ENCODE results near the gene CRYL1.

Gene CRYL1, protein sequence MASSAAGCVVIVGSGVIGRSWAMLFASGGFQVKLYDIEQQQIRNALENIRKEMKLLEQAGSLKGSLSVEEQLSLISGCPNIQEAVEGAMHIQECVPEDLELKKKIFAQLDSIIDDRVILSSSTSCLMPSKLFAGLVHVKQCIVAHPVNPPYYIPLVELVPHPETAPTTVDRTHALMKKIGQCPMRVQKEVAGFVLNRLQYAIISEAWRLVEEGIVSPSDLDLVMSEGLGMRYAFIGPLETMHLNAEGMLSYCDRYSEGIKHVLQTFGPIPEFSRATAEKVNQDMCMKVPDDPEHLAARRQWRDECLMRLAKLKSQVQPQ

DNA sequence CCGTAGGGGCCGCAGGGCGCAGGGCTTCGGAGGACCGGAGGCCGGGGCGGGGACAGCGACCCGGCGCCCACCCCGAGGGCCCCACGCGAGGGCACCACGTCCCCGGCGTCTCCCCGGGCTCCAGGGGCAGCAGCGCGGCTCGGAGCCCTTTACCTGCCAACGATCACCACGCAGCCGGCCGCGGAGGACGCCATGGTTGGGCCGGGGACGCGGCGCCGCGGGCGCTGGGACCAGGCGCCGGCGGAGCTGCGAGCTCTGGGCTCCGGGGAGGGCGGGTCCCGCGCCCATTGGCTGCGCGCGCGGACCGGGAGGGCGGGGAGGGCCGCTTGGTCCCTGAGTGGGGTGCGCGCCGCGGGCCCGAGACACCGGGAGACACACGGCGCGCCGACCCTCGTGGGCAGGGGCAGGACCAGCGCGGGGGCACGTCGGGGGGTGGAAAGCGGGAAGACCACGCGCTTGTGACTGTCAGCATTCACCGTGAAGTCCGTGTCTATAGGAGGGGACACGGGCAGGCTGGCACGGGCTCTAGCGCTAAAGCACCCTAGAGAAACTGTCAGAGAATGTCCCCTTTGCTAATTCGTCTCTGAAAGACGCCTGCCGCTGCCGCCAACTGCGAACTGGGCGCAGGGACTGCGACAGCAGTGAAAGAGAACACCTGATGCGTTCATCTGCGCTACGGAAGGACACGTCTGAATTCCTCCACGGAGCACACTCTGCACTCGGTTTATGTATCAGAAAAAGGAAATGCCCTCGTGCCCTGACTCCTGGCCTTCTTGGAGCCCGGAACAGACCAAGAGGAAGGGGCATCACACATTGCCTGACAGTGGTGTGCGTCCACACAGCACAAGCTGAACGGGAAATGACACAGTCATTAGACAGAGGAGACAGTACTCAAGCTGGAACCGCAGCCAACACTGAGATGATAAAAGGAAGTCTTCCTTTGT, at the start of gene CRYL1:
Gene CRYL1, minus strand, starts transcription at position 257 of the 944 bp plus-strand sequence. Its CDS starts 63 bp downstream, at position 194.
- ATAC-seq: peak; percentile 88 to 90

DNA sequence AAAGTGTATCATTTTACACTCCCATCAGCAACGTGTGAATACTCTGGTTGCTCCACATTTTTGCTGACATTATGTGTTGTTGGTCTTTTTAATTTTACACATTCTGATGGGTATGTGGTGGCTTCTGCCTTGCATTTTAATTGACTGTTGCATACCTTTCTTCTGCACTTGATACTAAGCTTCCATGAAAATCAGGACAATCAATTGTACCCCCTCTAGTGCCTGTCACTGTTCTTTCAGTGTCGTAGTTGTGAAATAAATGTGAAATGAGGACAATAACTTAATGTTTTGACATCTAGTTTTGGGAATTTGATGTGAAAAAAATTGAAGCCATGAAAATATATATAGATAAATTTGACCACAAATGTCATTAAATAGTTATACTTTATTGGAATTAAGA, 48.0 kb upstream of the CRYL1 start:
- no peak for ATAC-seq

DNA sequence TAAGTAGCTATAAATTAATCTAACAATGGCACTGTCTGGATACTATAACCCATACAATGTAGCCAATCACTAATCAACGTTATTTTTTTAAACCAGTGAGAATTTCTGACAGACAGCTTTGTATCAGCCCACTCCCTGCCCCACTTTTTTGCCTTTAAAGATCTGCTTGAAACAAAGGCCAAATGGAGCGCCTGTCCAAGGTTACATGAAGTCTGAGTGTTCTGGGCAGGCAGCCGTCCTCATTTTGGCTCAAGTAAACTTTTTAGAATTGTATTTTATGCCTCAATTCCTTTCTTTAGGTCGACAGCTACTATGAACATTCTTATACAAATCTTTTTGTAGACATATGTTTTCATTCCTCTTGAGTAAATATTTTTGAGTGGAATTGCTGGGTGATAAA, 47.5 kb upstream of the CRYL1 start:
- ATAC-seq: no peak

DNA sequence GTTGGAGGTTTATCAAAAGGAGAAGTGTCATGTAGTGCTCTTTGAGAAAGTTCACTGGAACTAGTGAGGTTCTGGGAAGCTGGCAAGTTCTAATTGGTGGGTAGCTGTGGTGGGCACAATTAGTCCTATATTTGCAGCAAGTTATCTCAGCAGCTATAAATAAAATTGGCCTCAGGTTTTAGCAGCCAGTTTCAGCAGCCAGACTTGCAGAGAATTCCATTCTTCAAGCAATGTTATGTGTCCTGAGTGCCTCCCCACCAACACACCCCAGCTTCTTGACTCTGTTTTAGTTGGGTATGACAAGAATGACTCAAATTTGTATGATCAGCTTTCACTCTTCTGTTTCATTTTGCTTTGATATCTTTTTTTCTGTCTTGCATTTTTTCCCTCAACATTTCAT, 46.0 kb upstream of the CRYL1 start:
- no peak for ATAC-seq

DNA sequence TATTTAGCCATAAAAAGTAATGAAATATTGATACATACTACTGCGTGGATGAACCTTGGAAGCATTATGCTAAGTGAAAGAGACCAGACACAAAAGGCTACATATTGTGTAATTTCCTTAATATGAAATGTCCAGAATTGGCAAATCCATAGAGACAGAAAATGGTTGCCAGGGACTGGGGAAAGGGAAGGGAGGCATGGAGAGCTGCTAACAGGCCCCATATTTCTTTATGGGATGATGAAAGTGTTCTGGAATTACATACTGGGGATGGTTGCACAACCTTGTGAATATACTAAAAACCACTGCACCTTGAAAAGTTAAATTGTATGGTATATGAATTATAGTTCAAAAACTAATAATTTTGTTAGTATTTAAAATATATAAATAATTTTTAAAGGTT, 44.9 kb upstream of the CRYL1 start:
- ATAC-seq: no peak

DNA sequence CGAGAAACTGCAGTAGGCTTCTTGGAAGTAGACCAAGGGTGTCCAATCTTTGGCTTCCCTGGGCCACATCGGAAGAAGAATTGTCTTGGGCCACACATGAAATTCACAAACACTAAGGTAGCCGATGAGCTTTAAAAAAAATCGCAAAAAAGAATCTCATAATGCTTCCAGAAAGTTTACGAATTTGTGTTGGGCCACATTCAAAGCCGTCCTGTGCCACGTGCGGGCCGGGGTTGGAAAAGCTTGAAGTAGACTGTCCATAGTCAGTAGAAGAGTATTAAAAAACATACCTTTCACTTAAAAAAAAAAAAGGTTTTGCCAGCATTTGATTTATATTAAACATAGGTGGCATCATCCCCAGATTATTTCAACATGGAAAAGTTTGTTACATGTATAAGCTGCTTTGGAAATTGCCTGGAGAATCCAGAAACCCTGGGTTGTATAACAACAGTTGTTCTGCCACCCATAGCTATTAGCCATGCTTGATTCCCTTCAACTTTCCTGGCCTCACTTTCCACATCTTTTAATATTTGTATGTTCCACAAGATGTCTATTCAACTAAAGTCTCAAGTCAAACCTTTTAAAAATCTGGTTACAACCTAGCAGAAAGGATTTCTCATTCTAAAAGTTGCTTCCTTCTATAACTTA, 42.3 kb upstream of the CRYL1 start:
- no peak for ATAC-seq

DNA sequence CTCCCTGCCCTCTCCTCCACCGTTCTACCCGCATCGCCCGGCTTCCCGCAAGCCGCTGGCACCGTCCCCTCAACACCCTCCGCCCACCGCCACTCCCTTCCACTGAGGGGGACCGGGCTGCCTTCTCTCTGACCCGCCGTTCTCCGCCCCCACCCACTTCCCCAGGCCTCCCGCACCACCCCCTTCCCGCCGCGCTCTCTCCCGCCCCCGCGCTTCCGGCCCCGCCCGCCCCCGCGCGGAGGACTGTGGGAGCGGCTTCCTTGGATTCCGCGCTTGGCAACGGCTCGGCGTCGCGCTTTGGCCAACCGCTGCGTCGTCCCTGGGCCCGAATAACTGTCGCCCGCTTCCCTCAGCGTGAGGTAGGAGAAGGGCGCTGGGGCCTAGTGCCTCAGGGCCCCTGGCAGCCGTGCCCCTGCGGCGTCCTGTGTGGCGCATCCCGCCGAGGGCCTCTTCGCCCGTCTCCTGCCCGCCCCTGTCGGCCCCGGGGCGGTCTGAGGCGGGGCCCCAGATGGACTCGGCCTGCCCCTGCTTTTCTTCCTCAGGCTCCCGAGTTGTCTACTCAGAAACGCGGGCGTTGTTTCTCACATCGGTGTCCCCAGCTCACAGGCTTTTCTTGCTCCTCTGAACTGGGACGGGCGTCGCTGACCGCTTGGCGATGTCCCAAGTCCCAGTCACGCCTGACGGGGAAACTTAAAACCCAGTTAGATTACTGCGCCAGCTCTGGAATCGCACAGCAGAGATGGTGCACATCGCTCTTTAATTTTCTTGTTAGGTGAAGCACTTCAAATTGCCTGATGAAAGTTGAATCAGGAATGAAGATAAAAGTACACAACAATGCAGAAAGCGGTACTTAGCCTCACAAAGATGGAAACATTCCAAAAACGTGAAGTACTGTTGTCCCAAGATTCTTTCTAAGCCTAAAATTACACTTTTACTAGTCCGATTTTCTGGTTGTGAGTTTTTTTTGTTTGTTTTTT, 41.5 kb upstream of the CRYL1 start, which contains the start of gene IFT88:
Gene IFT88, plus strand, starts transcription at position 260 of the 977 bp plus-strand sequence. CDS start 7,229 bp downstream, outside the sequence.
- ATAC-seq: peak; percentile 76 to 83

DNA sequence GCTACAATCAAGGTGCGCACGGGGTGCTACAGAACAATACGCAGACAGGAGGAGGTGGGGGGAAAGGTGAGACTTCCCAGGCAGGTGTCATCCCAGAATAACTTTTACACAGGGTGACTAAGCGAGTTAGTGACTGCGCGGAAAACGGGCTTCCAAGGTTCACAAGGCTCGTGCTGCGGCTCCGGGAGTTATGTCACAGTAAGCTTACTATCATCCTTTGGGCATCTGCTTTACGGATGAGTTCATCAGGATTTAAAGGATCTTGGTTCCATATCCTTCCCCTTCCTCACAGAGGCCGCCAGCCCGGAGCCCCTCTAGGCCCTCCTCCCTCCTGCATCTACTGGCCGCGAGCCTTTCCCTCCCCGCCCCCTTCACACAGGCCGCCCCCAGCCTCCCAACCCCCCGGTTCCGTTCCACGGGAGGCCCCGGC, 40.8 kb upstream of the CRYL1 start:
- peak; percentile 53 to 66 for ATAC-seq

DNA sequence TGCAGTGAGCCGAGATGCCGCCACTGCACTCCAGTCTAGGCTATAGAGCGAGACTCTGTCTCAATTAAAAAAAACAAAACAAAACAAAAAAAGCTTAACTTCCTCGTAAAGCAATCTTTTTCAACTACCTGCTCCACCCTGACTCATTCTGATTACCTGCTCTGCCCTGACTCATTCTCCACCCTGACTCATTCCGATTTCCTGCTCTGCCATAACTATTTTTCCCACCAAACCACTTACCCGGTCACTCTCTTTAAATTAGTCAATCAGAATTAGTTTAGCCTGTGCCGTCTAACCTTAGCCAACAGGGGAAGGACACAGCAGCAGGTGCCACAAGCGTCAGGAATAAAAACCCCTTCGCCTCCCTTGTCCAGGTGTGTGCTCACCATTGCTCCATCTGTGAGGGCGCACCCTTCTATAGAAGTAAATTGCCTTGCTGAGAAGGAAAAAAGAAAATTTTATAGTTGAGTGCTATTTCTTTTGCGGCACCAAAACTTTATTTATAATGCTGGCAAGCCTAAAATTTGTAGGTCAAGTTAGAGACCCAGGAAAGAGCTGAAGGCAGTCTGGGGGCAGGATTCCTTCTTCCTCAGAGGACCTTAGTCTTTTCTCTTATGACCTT, 39.6 kb upstream of the CRYL1 start:
- no peak for ATAC-seq

DNA sequence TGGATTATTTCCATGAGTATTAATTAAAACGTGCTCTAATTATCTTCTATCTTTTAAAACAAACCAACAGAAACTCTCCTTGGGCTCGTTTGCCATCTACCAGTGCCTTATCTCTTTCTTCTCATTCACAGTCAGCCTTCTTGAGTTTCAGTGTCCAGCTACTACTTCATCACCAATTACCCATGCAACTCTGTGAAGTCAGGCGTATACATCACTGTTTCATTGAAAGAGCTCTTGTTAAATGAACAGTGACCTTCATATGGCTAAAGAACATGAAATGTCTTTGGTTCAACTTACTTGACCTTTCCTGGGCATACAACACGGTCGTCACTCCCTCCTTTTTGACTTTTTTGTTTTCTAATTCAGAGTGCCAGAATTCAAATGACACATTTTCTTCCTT, 36.1 kb upstream of the CRYL1 start:
- ATAC-seq: no peak

DNA sequence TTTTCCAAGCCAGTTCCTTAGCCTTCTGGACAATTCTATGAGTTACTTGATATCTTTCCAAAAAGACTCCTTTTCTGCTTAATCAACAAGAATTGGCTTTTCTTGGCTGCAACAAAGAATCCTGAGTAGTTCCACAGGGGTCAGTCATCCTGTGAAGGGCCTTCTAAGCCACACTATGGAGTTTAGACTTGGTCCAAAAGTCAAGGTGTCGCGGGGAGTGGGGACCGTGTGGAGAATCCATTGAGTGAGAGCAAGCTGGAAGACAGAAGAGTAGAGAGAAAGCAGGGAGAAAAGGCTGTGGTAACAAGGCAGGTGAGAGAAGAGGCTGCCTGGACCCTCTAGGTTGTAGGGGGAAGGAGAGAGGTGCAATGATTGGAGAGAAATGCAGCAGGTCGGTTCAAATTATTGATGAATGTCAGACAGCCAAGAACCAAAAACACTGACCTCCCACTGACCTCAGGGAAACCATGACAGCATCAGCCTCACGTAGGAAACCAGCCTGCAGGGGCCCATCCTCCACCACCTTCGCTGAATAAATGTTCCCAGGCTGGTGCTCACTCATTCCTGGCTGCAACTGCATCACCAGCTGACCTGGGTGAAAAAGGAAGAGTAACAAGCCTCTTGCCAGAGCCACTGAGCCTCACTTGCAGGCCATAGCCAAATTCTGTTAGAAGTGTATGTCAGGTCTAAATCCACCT, 34.2 kb upstream of the CRYL1 start:
- ATAC-seq: no peak

DNA sequence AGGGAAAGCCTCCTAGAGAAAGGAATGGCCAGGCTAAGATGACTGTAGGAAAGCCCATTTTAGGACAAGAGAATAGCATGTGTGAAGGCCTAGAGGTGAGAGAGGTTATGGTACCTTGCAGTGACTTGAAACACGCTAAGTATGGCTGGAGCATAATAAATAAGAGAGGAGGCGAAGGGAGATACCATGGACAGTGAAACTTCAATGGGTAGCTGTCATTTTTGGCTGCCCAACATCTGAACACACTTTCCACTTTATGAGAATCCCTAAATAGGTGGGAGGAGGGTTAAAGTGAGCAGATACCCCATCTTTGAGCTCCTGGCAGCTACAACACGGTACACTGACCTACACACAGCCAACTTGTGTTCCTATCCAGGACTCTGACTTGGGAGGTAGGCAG, 33.3 kb upstream of the CRYL1 start:
- ATAC-seq: no peak

DNA sequence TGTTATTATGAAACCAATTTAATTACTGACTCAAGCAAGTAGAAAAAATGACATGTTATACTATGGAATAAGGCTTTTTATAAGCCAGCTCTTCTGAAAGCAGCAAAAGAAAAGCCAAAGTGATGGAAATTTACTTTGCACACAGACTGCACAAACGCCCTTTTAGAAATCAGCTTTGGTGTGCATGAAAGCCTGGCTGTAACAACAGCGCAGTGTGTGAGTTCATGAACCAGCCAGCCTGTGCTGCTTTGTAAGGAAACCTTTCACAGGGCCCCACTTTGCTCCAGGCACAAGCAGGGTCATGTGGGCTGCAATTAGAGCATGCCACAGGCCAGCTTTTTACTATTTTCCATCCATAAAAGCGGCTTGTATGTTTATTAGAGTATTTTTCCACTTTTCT, 27.7 kb upstream of the CRYL1 start:
- no peak for ATAC-seq

DNA sequence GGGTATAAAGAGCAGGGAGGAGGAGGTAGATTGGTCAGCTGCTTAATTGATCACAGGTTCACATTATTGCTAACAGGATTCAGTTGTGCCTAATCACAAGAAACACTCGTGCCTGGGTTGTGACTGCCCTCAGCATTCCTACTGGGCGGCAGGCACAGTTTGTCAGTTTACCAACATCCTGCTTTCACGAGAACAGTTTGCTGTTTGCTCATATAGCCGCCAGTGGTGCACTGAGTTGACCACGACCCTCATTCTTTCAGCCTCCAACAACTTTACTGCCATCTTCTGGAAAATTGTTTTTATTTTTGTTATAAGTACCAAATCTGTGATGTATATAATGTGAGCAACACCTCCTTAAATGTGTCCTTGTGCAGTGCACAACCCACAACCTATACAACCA, 25.1 kb upstream of the CRYL1 start:
- ATAC-seq: no peak

DNA sequence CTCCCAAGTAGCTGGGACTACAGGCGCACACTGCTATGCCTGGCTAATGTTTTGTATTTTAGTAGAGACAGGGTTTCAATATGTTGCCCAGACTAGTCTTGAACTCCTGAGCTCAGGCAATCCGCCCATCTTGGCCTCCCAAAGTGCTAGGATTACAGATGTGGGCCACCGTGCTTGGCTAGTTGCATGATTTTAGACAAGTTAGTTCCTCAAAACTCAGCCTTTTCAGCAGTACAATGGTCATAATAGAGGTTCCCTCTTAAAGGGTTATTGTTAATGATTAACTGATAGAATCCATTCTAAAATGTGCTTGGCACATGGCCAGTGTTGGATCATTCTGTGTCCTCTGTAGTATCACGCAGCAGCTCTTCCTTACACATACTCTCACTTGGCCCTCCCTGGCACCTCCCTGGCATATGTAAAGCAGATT, 21.8 kb upstream of the CRYL1 start:
- ATAC-seq: no peak

DNA sequence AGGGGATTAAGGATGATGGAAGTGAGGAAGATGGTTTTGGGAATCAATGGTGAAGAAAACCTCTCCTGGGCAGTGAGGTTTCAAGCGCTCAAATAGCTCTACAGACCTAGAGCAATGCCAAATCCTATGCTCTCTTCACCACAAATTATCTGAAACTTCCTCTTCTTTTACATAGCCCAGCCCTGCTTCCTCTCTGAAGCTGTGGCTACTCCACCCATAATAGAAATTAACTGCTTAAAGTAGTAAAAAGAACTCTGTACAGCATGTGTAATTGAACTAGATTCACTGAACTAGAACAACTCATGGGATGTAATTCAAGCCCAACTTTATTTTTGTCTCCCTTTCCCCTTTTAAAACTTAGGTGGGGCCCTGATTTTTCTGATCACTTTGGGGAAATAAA, 20.9 kb upstream of the CRYL1 start:
- ATAC-seq: no peak

DNA sequence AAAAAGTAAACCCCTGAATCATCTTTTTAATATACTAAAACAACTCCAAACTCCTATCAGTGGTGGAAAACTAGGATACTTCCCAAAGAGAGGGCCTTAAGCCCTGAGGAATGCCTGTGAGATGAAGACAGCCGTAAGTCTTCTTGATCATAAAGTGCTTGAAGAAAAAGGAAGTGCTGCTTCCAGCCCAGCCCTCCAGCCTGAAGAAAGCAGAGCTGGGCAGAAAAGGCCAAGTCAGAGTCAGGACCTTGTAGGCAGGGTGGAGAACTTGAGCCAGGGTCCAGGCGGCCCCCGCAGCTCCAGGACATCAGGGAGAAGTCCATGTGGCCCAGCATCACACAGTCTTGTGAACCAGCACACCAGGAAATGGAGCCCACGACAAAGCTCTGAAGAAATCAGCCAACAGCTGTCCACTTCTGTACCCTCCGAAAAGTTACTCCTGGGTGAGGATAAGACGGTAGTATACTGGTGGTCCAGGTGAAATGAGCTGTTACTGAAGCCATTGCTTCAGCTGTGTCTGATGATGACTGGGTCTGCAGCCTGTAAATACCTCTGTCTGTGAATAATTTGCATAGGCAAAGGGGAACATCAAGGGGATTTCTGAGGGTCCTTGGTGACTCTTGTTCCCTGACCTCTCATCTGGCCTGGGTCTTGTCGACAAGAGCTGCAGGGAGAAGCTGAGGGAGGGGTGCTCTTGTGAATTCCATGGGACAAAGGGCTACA, 18.7 kb upstream of the CRYL1 start:
- ATAC-seq: no peak

DNA sequence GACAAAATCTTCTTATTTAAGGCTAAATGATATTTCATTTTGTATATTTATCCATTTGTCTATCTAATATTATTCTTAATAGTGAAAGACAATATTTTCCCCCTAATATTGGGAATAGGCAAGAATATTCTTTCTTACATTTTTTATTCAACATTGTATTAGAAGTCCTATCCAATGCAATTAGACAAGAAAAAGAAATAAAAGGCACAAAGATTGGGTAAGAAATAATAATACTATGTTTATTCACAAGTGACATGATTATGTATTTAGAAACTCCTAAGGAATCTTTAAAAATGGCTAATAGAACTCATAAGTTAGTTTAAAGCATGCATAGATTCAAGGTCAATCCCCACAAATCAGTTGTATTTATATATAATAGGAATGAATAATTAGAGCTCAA, 11.3 kb upstream of the CRYL1 start:
- ATAC-seq: no peak

DNA sequence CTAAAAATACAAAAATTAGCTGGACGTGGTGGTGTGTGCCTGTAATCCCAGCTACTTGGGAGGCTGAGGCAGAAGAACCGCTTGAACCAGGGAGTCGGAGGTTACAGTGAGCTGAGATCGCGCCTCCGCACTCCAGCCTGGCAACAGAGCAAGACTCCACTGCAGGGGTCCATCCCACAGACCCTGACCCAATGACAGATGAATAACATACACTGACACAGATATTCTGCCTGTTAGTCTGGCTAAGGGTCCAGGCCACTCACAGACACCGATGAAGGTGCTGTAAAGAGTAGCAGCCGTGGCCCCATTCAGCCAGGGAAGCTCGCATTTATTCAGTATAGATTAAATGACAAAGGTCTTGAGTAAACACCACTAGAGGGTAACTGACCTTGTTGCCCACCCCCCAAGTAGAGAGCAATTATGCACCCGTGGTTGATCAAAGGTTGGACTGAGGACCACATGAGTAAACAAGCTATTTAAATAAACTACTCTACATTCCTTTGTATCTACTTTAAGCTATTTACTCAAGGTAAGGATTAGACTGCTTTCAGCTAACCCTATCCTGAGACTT, 8.5 kb upstream of the CRYL1 start:
- ATAC-seq: no peak

DNA sequence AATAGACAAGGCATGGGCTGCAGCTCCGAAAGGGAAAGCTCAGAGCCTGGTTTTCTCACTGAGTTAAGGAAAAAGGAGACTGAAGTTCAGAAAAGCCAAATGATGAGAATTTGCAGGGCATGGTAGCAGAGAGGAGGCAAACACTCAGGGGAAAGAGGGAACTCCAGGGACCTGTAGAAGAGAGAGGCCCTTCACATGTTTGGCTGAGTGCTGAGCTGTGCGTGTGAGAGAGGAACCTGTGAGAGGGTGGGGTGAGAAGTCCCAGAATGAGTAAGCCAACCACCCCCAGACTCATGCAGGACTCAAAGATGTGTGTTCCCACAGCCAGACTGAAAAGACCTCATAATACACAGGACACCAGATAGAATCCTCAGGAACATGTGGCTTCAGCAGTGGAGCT, 2.8 kb upstream of the CRYL1 start:
- ATAC-seq: no peak
